Heart left ventricle (tissue), 16 donors: ENCODE measurements around the gene PTMS. TPM values are rescaled to one million over a fixed set of nuclear protein-coding genes. Genes with fewer than 3 reads are reported as not detected.

Source experiments
- ATAC-seq, 4 donors: fragments of 200-7000 bp; cut with Tn5 transposase; one replicate each; pipeline ENCODE4 v1.9.1; 2020 to 2022; ENCODE audit warnings: moderate library complexity in 4 of 4, mild to moderate bottlenecking in 3 of 4, moderate number of reproducible peaks in 1 of 4
- DNase-seq, 5 donors: peaks; one replicate each; pipeline ENCODE4 v3.0.0-alpha.2; 2020
- H3K27ac ChIP-seq, 12 donors: fragments of 200-600 bp; sonication (generic) in 4 of 12; one replicate each; pipeline versions ENCODE4 v1.5.0 to v1.8.0; 2016 to 2022; ENCODE audit warnings: mild to moderate bottlenecking in 2 of 12
- H3K27me3 ChIP-seq, 9 donors: fragments of 200-600 bp; sonication (generic) in 2 of 9; one replicate each; pipeline versions ENCODE4 v1.5.1 to v1.8.0; 2016 to 2022; ENCODE audit warnings: mild to moderate bottlenecking in 3 of 9
- H3K36me3 ChIP-seq, 9 donors: fragments of 200-600 bp; sonication (generic) in 2 of 9; one replicate each; pipeline versions ENCODE4 v1.5.0 to v1.8.0; 2018 to 2022; ENCODE audit warnings: mild to moderate bottlenecking in 2 of 9
- H3K4me1 ChIP-seq, 12 donors: fragments of 200-600 bp; sonication (generic) in 4 of 12; one replicate each; pipeline versions ENCODE4 v1.5.0 to v1.8.0; 2016 to 2022; ENCODE audit warnings: mild to moderate bottlenecking in 3 of 12
- H3K4me3 ChIP-seq, 12 donors: fragments of 200-600 bp; sonication (generic) in 4 of 12; one replicate each; pipeline versions ENCODE4 v1.5.0 to v1.8.0; 2017 to 2022; ENCODE audit warnings: mild to moderate bottlenecking in 9 of 12, moderate library complexity in 4 of 12
- H3K9me3 ChIP-seq, 12 donors: fragments of 200-600 bp; sonication (generic) in 4 of 12; one replicate each; pipeline versions ENCODE4 v1.5.0 to v1.8.0; 2016 to 2022; ENCODE audit warnings: mild to moderate bottlenecking in 1 of 12
- CTCF ChIP-seq, 12 donors: fragments of 200-600 bp; sonication (generic) in 4 of 12; IDR thresholded peaks; one replicate each; pipeline versions ENCODE4 v1.5.0 to v1.8.0; 2018 to 2022; ENCODE audit warnings: antibody characterized with exemption in 12 of 12, mild to moderate bottlenecking in 5 of 12
- POLR2A ChIP-seq, 2 donors: fragments of 450-650 bp; IDR thresholded peaks; one replicate each; pipeline ENCODE4 v1.6.1; 2017; ENCODE audit warnings: antibody characterized with exemption in 2 of 2, mild to moderate bottlenecking in 2 of 2, moderate library complexity in 2 of 2
- WGBS, 4 donors: extraction: QIAGEN DNeasy Blood & Tissue Kit in 2 of 4; methylation state at CpG; one replicate each; pipeline versions ENCODE4 v1.1.5 to v1.1.7; 2013 to 2018; 5-methylcytosine and 5-hydroxymethylcytosine counted together
- intact Hi-C, 10 donors: fragments of 100-400 bp; cut with DNase I; formaldehyde crosslinking; loops; one replicate each; pipeline versions ENCODE4 v1.11.1 to v1.14.2; 2022
- polyA plus RNA-seq, 2 donors: library from polyadenylated mRNA; stranded (reverse); fragments of 200-250 nt; gene quantifications; one replicate each; pipeline ENCODE4 v1.2.3, GENCODE V29; 2013
- total RNA-seq, 9 donors: library from RNA; depleted of rRNA in 2 of 9; stranded (reverse); fragments of >200 nt in 2 of 9; fragmentation: NEBNext Ultra II Directional in 3 of 9; extraction: Animal tissue kit (Norgen Biotek cat#: 25700) in 3 of 9; gene quantifications; one replicate each; pipeline versions ENCODE4 v1.1.0 to v1.2.4, GENCODE V29; 2016 to 2023
- donor health status: ischemic (EF 13 %, LVEDD 7.1; RV severe dilation, severe dysfunction).
- donor health status: healthy with polysubstance abuse.
- donor health status: DM: no; HTN: yes; CAD: no.
- donor health status: DM: no; HTN: no; CAD: no.
- donor health status: ischemic (EF 25% LVEDD 6.9; RV normal size, moderate dysfunction).
- donor health status: ischemic (EF 25% LVEDD 5.7; RV mildly dilated, moderate dysfunction).
- donor health status: healthy.
- donor health status: DM: yes; HTN: yes; CAD: no.
- donor health status: ischemic (EF 35%, LVEDD 5.7; RV mildly dilated, moderate dysfunction).
- donor health status: nonischemic (EF 11% LVEDD 7.7; RV severe dilation, severe dysfunction).
- donor health status: DM: yes; HTN: yes; CAD: no.
- donor health status: PGD.
- donor health status: ischemic (EF 29% LVEDD 5.4; RV normal size, mild dysfunction).
- donor health status: nonischemic (EF 23%, LVEDD 6.1; RV moderate dilation, normal function).

PTMS gene
- total and polyA plus RNA-seq, 11 donors: 72.9 to 331 (median 138) TPM

- Histone ChIP-seq H3K27me3 (no peaks in the 10 kb centered on the region), H3K27ac (no peak overlapping the region), H3K4me1 (peaks cover 0 to 8% (median 2%) of the 10 kb centered on the region in 12 donors), H3K36me3 (peaks cover 0 to 75% (median 59%) of the 10 kb centered on the region in 9 donors), H3K4me3 (no peak overlapping the region), H3K9me3 (no peaks in the 10 kb centered on the region)
- intact Hi-C loops: no loop called here
- ATAC-seq: no peak
- 93 to 96% (median 95%) methylated on average over 8 of the region's 8 CpGs for WGBS, 4 donors
- no peak for DNase-seq
- no peak for TF ChIP-seq POLR2A (IDR thresholded peaks at IDR 0.05)
- no peak for TF ChIP-seq CTCF (IDR thresholded peaks at IDR 0.05)
Measured at GRCh38 chr12:6730169-6730568, 36.0 kb upstream of the PTMS start.

- intact Hi-C loops: loop anchor here in 9 of 10 donors (1.0 to 5.0 kb wide), 6 partner anchors 43 to 93 kb away; partner anchors contain the start of genes P3H3 (in 5 of the 9) and GPR162 (in 1 of the 9)
- Histone ChIP-seq H3K27me3 (no peaks in the 10 kb centered on the region), H3K36me3 (peaks cover 0 to 46% (median 32%) of the 10 kb centered on the region in 9 donors), H3K4me1 (peaks cover 0 to 12% (median 0%) of the 10 kb centered on the region in 12 donors), H3K9me3 (no peaks in the 10 kb centered on the region), H3K4me3 (no peak overlapping the region), H3K27ac (peak overlapping the region in 2 of 12 donors; percentile 34 to 54)
- TF ChIP-seq CTCF (IDR thresholded peaks at IDR 0.05) (no peak), POLR2A (IDR thresholded peaks at IDR 0.05) (no peak)
- peak in 1 of 5 donors; percentile 10 for DNase-seq
- WGBS, 4 donors: 60 to 71% (median 65%) methylated on average over 10 of the region's 10 CpGs
- peak in 1 of 4 donors; percentile 38 for ATAC-seq
Measured at GRCh38 chr12:6734506-6735387, 31.4 kb upstream of the PTMS start.

- Histone ChIP-seq H3K27ac (peak overlapping the region in 9 of 12 donors; percentile 0 to 55 (median 34)), H3K4me3 (no peak overlapping the region), H3K4me1 (peaks cover 0 to 12% (median 0%) of the 10 kb centered on the region in 12 donors), H3K27me3 (no peaks in the 10 kb centered on the region), H3K36me3 (peaks cover 0 to 38% (median 23%) of the 10 kb centered on the region in 9 donors), H3K9me3 (no peaks in the 10 kb centered on the region)
- intact Hi-C loops: loop anchor here in 9 of 10 donors (1.0 to 5.0 kb wide), 6 partner anchors 42 to 92 kb away; partner anchors contain the start of genes P3H3 (in 5 of the 9) and GPR162 (in 1 of the 9)
- ATAC-seq: peak; percentile 58 to 93 (median 91)
- WGBS, 4 donors: 37 to 46% (median 40%) methylated on average over 8 of the region's 8 CpGs
- DNase-seq: peak; percentile 54 to 76 (median 67)
- TF ChIP-seq POLR2A (IDR thresholded peaks at IDR 0.05): no peak
- TF ChIP-seq CTCF (IDR thresholded peaks at IDR 0.05): peak; percentile 55 to 83 (median 72)
Measured at GRCh38 chr12:6735448-6736191, 30.5 kb upstream of the PTMS start.
